HG03108 (cell line): ENCODE measurements around the gene MAGEE2.
"Not testable (repeated sequence)": the region's sequence is repeated elsewhere in the genome, so short reads cannot be mapped to it uniquely, and the experiment has no call there.

Experiments used
- ATAC-seq: cut with Tn5 transposase; IDR thresholded peaks from one replicate; pipeline ENCODE4 v1.9.1; 2021; ENCODE audit warnings: moderate library complexity; ENCODE audit not compliant: unreplicated experiment

MAGEE2 gene

GRCh38 chrX:75784680-75785491 is at the start of gene MAGEE2:
TSS of gene MAGEE2 (minus strand) at chrX:75785254. CDS start at chrX:75785051, 203 bp downstream.
- no peak for ATAC-seq

- ATAC-seq = no peak
These were observed 1.2 kb upstream of the MAGEE2 start for GRCh38 chrX:75786290-75786689.

- no peak for ATAC-seq
These were observed 3.4 kb downstream of the MAGEE2 start for GRCh38 chrX:75781611-75782010.

GRCh38 chrX:75768063-75768462 is 17.0 kb downstream of the MAGEE2 start:
- ATAC-seq = not testable (repeated sequence)

GRCh38 chrX:75748431-75748830 is 36.6 kb downstream of the MAGEE2 start:
- no peak for ATAC-seq

GRCh38 chrX:75746891-75747639 is 38.0 kb downstream of the MAGEE2 start:
- peak; percentile 61 for ATAC-seq
